ENCODE data around the gene TTC1. TPM values are rescaled to one million over a fixed set of nuclear protein-coding genes. Genes with fewer than 3 reads are reported as not detected.

Gene TTC1
- total and polyA plus RNA-seq, 9 of the 15 experiments (the other 6 are each of a cell fraction or from before 2014, with no cell fraction given) = 51.9 to 173 (median 87.7) TPM

GRCh38 chr5:160008877-160009590 is at the start of gene TTC1 (continued):
- TF ChIP-seq, protein P1, sequence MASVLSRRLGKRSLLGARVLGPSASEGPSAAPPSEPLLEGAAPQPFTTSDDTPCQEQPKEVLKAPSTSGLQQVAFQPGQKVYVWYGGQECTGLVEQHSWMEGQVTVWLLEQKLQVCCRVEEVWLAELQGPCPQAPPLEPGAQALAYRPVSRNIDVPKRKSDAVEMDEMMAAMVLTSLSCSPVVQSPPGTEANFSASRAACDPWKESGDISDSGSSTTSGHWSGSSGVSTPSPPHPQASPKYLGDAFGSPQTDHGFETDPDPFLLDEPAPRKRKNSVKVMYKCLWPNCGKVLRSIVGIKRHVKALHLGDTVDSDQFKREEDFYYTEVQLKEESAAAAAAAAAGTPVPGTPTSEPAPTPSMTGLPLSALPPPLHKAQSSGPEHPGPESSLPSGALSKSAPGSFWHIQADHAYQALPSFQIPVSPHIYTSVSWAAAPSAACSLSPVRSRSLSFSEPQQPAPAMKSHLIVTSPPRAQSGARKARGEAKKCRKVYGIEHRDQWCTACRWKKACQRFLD (CRISPR knock-in tag; IDR thresholded peaks at IDR 0.05) = peak; percentile 65; the same call in 1 of the 2 replicates
- TF ChIP-seq FOXP4 (CRISPR knock-in tag; IDR thresholded peaks at IDR 0.05; ENCODE audit: borderline replicate concordance) (no peak), PCBP1 (IDR thresholded peaks at IDR 0.05; ENCODE audit: low read depth, low read length, poor library complexity, severe bottlenecking) (no peak), KAT7 (CRISPR knock-in tag; IDR thresholded peaks at IDR 0.05; ENCODE audit: borderline replicate concordance) (no peak), GATA2 (CRISPR knock-in tag; IDR thresholded peaks at IDR 0.05) (no peak), ZKSCAN8 (CRISPR knock-in tag; IDR thresholded peaks at IDR 0.05) (no peak), LARP7 (IDR thresholded peaks at IDR 0.05) (no peak), ZEB2 (IDR thresholded peaks at IDR 0.05) (peak; percentile 36; the same call in 1 of the 2 replicates), NR2F6 (CRISPR knock-in tag; IDR thresholded peaks at IDR 0.05) (no peak), DPF2 (IDR thresholded peaks at IDR 0.05) (peak; percentile 57; the same call in 1 of the 2 replicates), ZNF280A (IDR thresholded peaks at IDR 0.05; ENCODE audit: low read depth, partially characterized antibody) (no peak), IRF9 (tag; IDR thresholded peaks at IDR 0.05) (no peak), RUNX1 (IDR thresholded peaks at IDR 0.05; ENCODE audit: low read depth) (no peak), ASH1L (IDR thresholded peaks at IDR 0.05; ENCODE audit: borderline replicate concordance, low read depth, partially characterized antibody) (peak; percentile 57), ZNF830 (CRISPR knock-in tag; IDR thresholded peaks at IDR 0.05) (no peak)

All from K562 (cell line).